ENCODE data around the gene RNU7-1. TPM values are rescaled to one million over a fixed set of nuclear protein-coding genes. Genes with fewer than 3 reads are reported as not detected.
A peak's percentile ranks its signal among the peaks of the same experiment; 100 is the strongest.

The RNU7-1 gene
- total RNA-seq, 1 donor from 2014 or later, result not detected

DNA sequence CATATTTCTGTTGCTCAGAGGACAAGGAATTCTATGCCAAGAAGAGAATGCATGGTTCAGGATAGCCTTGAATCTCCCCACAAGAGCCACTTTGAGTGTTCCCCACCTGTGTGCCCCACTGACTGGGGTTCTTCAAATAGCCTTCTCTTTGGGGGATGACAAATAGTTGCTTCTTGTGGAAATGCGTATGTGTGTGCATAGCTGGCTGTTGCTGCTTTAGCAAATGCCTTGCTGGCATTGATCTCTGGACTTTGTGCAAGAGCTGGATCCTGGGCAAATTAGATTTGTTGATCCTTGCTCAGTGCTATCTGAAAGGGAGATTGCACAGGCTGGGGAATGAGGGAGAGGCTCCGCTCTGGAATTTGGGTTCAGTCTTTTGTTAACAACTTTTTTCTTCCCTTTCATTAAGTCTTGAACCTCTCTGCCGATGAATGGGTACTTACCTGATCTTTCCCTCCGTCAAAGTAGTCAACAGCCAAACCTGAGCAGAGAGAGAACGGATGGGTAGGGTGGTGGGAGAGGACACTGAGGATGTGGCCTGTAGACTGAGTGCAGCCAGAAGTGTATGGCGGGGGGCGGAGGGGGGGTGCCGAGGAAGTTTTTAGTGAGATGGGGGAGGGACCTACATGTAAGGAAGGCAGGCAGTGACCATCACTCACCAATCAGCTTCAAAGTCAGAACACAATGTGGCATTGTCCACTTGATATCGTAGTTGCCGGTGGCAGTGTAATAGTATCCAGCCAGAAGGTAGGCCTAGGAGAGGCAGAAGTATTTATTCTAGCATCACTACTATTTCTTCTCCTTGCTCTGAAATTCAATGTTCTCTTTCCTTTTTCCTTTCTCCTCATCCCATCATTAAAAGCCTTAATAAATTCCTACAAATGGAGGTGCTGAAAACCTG is 37.8 kb downstream of the RNU7-1 start:
- FAIRE-seq (no peak), DNase-seq (ENCODE audit: low spot score in 2 of 2) (no peak)

GRCh38 chr12:6982532-6982931 is 38.9 kb downstream of the RNU7-1 start:
- DNase-seq (ENCODE audit: low spot score in 2 of 2) (no peak), FAIRE-seq (no peak)

DNA sequence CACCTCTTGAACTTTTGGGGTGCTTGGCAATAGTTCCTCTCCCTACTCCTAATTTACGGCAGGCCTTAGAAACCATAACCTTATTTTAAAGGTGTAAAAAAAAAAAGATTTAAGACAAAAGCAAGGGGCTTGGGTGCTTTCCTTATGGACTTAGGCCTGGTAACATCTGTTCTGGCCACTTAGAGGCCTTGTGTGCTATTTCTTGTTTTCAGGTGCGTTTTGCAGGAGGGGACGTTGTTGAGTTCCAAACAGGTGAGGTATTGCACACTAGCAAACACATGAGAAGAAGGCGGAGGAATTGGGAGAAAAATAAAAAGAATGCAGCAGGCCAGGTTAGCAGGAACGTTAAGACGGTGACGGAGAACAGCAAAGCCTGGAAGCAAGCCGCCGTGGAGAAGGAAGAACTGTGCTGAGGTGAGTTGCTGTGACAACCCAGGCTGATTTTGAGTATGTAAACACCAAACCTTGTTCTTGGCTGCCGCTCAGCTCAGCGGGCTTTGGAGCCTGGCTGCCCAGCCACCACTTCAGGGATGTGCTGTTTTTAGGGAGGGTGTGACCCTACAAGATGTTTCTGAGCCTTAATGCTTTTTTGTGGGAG is 44.4 kb downstream of the RNU7-1 start:
- FAIRE-seq (no peak), DNase-seq (ENCODE audit: low spot score in 2 of 2) (no peak)

Small RNA genes within 50 kb of the gene (small RNA-seq; reads per million reads assigned to genes)
- gene MIR141 (0.15 reads per million), gene MIR200C (0.08 reads per million), gene RNU7-1 (not detected), gene SCARNA12 (1.6 reads per million, percentile 77 among the genes with 10 or more reads in this experiment)

Other genes with a start within 250 kb of the RNU7-1 start
- 1.2 TPM for gene PIANP, start 243.0 kb upstream of the RNU7-1 start, total RNA-seq
- gene COPS7A, start 219.8 kb upstream of the RNU7-1 start, total RNA-seq, result 24.5 TPM
- 77.9 TPM for gene MLF2, start 190.7 kb upstream of the RNU7-1 start, total RNA-seq
- 47.7 TPM for gene PTMS, start 177.5 kb upstream of the RNU7-1 start, total RNA-seq
- gene LAG3, start 171.3 kb upstream of the RNU7-1 start, total RNA-seq, result under 0.01 TPM
- 2.0 TPM for gene CD4, start 154.3 kb upstream of the RNU7-1 start, total RNA-seq
- 81.1 TPM for gene GPR162, start 122.0 kb upstream of the RNU7-1 start, total RNA-seq
- 11.0 TPM for gene P3H3, start 115.4 kb upstream of the RNU7-1 start, total RNA-seq
- 1.2 TPM for gene GNB3, start 102.9 kb upstream of the RNU7-1 start, total RNA-seq
- gene CDCA3, start 92.5 kb upstream of the RNU7-1 start, total RNA-seq, result 2.9 TPM
- 77.5 TPM for gene USP5, start 91.7 kb upstream of the RNU7-1 start, total RNA-seq
- 293 TPM for gene TPI1, start 76.3 kb upstream of the RNU7-1 start, total RNA-seq
- gene SPSB2, start 70.5 kb upstream of the RNU7-1 start, total RNA-seq, result 1.6 TPM
- 6.5 TPM for gene LRRC23, start 39.0 kb upstream of the RNU7-1 start, total RNA-seq
- gene ENO2, start 29.2 kb upstream of the RNU7-1 start, total RNA-seq, result 169 TPM
- 11.8 TPM for gene ATN1, start 15.9 kb upstream of the RNU7-1 start, total RNA-seq
- gene C12orf57, start 206 bp downstream of the RNU7-1 start, total RNA-seq, result 322 TPM
- gene PTPN6, start 7.5 kb downstream of the RNU7-1 start, total RNA-seq, result 1.6 TPM
- 175 TPM for gene PHB2, start 26.8 kb downstream of the RNU7-1 start, total RNA-seq
- gene EMG1, start 27.1 kb downstream of the RNU7-1 start, total RNA-seq, result 22.4 TPM
- gene LPCAT3, start 74.7 kb downstream of the RNU7-1 start, total RNA-seq, result 6.5 TPM
- 6.5 TPM for gene C1S, start 116.9 kb downstream of the RNU7-1 start, total RNA-seq
- gene C1R, start 148.6 kb downstream of the RNU7-1 start, total RNA-seq, result 3.7 TPM
- 2.0 TPM for gene C1RL, start 165.4 kb downstream of the RNU7-1 start, total RNA-seq
- not detected for gene RBP5, start 185.1 kb downstream of the RNU7-1 start, total RNA-seq
- gene CLSTN3, start 186.6 kb downstream of the RNU7-1 start, total RNA-seq, result 75.0 TPM
- 71.7 TPM for gene PEX5, start 245.9 kb downstream of the RNU7-1 start, total RNA-seq

Measured in frontal cortex (tissue), 4 donors.